Measurements from ENCODE around the gene DCLK2. TPM values are rescaled to one million over a fixed set of nuclear protein-coding genes. Genes with fewer than 3 reads are reported as not detected.

DCLK2 gene
- total RNA-seq, 2 experiments from 2014 or later = not detected

GRCh38 chr4:150206265-150206664, 128.0 kb downstream of the DCLK2 start:
- Mint-ChIP-seq H3K27me3 (ENCODE audit: low read depth) (peaks cover 4% of the 10 kb centered on the region), H3K9me3 (ENCODE audit: insufficient read depth) (no peaks in the 10 kb centered on the region), H3K36me3 (ENCODE audit: low read depth) (no peaks in the 10 kb centered on the region), H3K4me1 (ENCODE audit: low read depth) (no peaks in the 10 kb centered on the region), H3K27ac (no peak overlapping the region), H3K4me3 (no peak overlapping the region)
- ATAC-seq = no peak
- DNase-seq = no peak
- POLR2A ChIA-PET = no interaction called here
- CTCF ChIA-PET = no interaction called here

- ATAC-seq (no peak), DNase-seq (no peak)
- Mint-ChIP-seq H3K27me3 (ENCODE audit: low read depth) (peaks cover 4% of the 10 kb centered on the region), H3K36me3 (ENCODE audit: low read depth) (no peaks in the 10 kb centered on the region), H3K27ac (no peak overlapping the region), H3K4me1 (ENCODE audit: low read depth) (no peaks in the 10 kb centered on the region), H3K9me3 (ENCODE audit: insufficient read depth) (no peaks in the 10 kb centered on the region), H3K4me3 (no peak overlapping the region)
- ChIA-PET CTCF (no interaction called here), POLR2A (no interaction called here)
Measured at GRCh38 chr4:150206954-150207353, 128.7 kb downstream of the DCLK2 start.

GRCh38 chr4:150207871-150208270, 129.6 kb downstream of the DCLK2 start:
- peaks cover 8% of the 10 kb centered on the region for H3K27me3 Mint-ChIP-seq (ENCODE audit: low read depth)
- no peaks in the 10 kb centered on the region for H3K4me1 Mint-ChIP-seq (ENCODE audit: low read depth)
- H3K4me3 Mint-ChIP-seq = no peak overlapping the region
- no peak for ATAC-seq
- CTCF ChIA-PET = no interaction called here
- H3K27ac Mint-ChIP-seq = no peak overlapping the region
- no peaks in the 10 kb centered on the region for H3K36me3 Mint-ChIP-seq (ENCODE audit: low read depth)
- no peak for DNase-seq
- H3K9me3 Mint-ChIP-seq (ENCODE audit: insufficient read depth) = no peaks in the 10 kb centered on the region
- POLR2A ChIA-PET = no interaction called here

GRCh38 chr4:150209140-150209829, 131.0 kb downstream of the DCLK2 start:
- peaks cover 9% of the 10 kb centered on the region for H3K27me3 Mint-ChIP-seq (ENCODE audit: low read depth)
- no peaks in the 10 kb centered on the region for H3K4me1 Mint-ChIP-seq (ENCODE audit: low read depth)
- DNase-seq (peak; percentile 22), ATAC-seq (no peak)
- ChIA-PET CTCF (interaction anchor here (1.4 kb wide), 1 partner anchor 198 kb away, joined by 7 read pairs; no protein-coding TSS in a partner anchor), POLR2A (no interaction called here)
- no peak overlapping the region for H3K4me3 Mint-ChIP-seq
- H3K9me3 Mint-ChIP-seq (ENCODE audit: insufficient read depth) = no peaks in the 10 kb centered on the region
- no peaks in the 10 kb centered on the region for H3K36me3 Mint-ChIP-seq (ENCODE audit: low read depth)
- no peak overlapping the region for H3K27ac Mint-ChIP-seq

- no peak for ATAC-seq
- Mint-ChIP-seq H3K36me3 (ENCODE audit: low read depth) (no peaks in the 10 kb centered on the region), H3K9me3 (ENCODE audit: insufficient read depth) (no peaks in the 10 kb centered on the region), H3K27me3 (ENCODE audit: low read depth) (peaks cover 9% of the 10 kb centered on the region), H3K27ac (no peak overlapping the region), H3K4me3 (no peak overlapping the region), H3K4me1 (ENCODE audit: low read depth) (no peaks in the 10 kb centered on the region)
- ChIA-PET CTCF (no interaction called here), POLR2A (no interaction called here)
- no peak for DNase-seq
Measured at GRCh38 chr4:150211016-150211415, 132.8 kb downstream of the DCLK2 start.

GRCh38 chr4:150211799-150212445, 133.7 kb downstream of the DCLK2 start:
- CTCF ChIA-PET = no interaction called here

GRCh38 chr4:150212485-150212884, 134.2 kb downstream of the DCLK2 start:
- H3K4me1 Mint-ChIP-seq (ENCODE audit: low read depth) = no peaks in the 10 kb centered on the region
- no peak for ATAC-seq
- H3K4me3 Mint-ChIP-seq = no peak overlapping the region
- H3K27me3 Mint-ChIP-seq (ENCODE audit: low read depth) = peaks cover 9% of the 10 kb centered on the region
- ChIA-PET POLR2A (no interaction called here), CTCF (no interaction called here)
- no peak for DNase-seq
- no peak overlapping the region for H3K27ac Mint-ChIP-seq
- no peaks in the 10 kb centered on the region for H3K36me3 Mint-ChIP-seq (ENCODE audit: low read depth)
- H3K9me3 Mint-ChIP-seq (ENCODE audit: insufficient read depth) = no peaks in the 10 kb centered on the region

More at GRCh38 chr4:150211799-150212445, 133.7 kb downstream of the DCLK2 start:
- DNase-seq (no peak), ATAC-seq (no peak)
- peaks cover 9% of the 10 kb centered on the region for H3K27me3 Mint-ChIP-seq (ENCODE audit: low read depth)
- H3K27ac Mint-ChIP-seq = no peak overlapping the region
- no peak overlapping the region for H3K4me3 Mint-ChIP-seq
- H3K4me1 Mint-ChIP-seq (ENCODE audit: low read depth) = no peaks in the 10 kb centered on the region
- H3K9me3 Mint-ChIP-seq (ENCODE audit: insufficient read depth) = no peaks in the 10 kb centered on the region
- POLR2A ChIA-PET = no interaction called here
- no peaks in the 10 kb centered on the region for H3K36me3 Mint-ChIP-seq (ENCODE audit: low read depth)

GRCh38 chr4:150212927-150213326, 134.7 kb downstream of the DCLK2 start:
- ChIA-PET POLR2A (no interaction called here), CTCF (no interaction called here)
- no peaks in the 10 kb centered on the region for H3K36me3 Mint-ChIP-seq (ENCODE audit: low read depth)
- DNase-seq (no peak), ATAC-seq (no peak)
- no peaks in the 10 kb centered on the region for H3K9me3 Mint-ChIP-seq (ENCODE audit: insufficient read depth)
- no peak overlapping the region for H3K27ac Mint-ChIP-seq
- no peaks in the 10 kb centered on the region for H3K4me1 Mint-ChIP-seq (ENCODE audit: low read depth)
- peaks cover 9% of the 10 kb centered on the region for H3K27me3 Mint-ChIP-seq (ENCODE audit: low read depth)
- no peak overlapping the region for H3K4me3 Mint-ChIP-seq

GRCh38 chr4:150215601-150216000, 137.4 kb downstream of the DCLK2 start:
- Mint-ChIP-seq H3K27ac (no peak overlapping the region), H3K4me3 (no peak overlapping the region), H3K4me1 (ENCODE audit: low read depth) (no peaks in the 10 kb centered on the region), H3K9me3 (ENCODE audit: insufficient read depth) (no peaks in the 10 kb centered on the region), H3K27me3 (ENCODE audit: low read depth) (peaks cover 9% of the 10 kb centered on the region), H3K36me3 (ENCODE audit: low read depth) (no peaks in the 10 kb centered on the region)
- no peak for DNase-seq
- CTCF ChIA-PET = no interaction called here
- no peak for ATAC-seq
- POLR2A ChIA-PET = no interaction called here

GRCh38 chr4:150216726-150217125, 138.5 kb downstream of the DCLK2 start:
- Mint-ChIP-seq H3K27ac (no peak overlapping the region), H3K36me3 (ENCODE audit: low read depth) (no peaks in the 10 kb centered on the region), H3K9me3 (ENCODE audit: insufficient read depth) (no peaks in the 10 kb centered on the region), H3K27me3 (ENCODE audit: low read depth) (peaks cover 9% of the 10 kb centered on the region), H3K4me3 (no peak overlapping the region), H3K4me1 (ENCODE audit: low read depth) (no peaks in the 10 kb centered on the region)
- ATAC-seq = no peak
- POLR2A ChIA-PET = no interaction called here
- CTCF ChIA-PET = no interaction called here
- no peak for DNase-seq

- Mint-ChIP-seq H3K27me3 (ENCODE audit: low read depth) (peaks cover 9% of the 10 kb centered on the region), H3K9me3 (ENCODE audit: insufficient read depth) (no peaks in the 10 kb centered on the region), H3K4me1 (ENCODE audit: low read depth) (no peaks in the 10 kb centered on the region), H3K27ac (no peak overlapping the region), H3K36me3 (ENCODE audit: low read depth) (no peaks in the 10 kb centered on the region), H3K4me3 (no peak overlapping the region)
- DNase-seq (no peak), ATAC-seq (no peak)
- POLR2A ChIA-PET = no interaction called here
- CTCF ChIA-PET = interaction anchor here (1.2 kb wide), 1 partner anchor 26 kb away, joined by 3 read pairs; no protein-coding TSS in a partner anchor
Measured at GRCh38 chr4:150217192-150217591, 138.9 kb downstream of the DCLK2 start.

- no peak overlapping the region for H3K27ac Mint-ChIP-seq
- ChIA-PET CTCF (interaction anchor here (1.2 kb wide), 1 partner anchor 26 kb away, joined by 3 read pairs; no protein-coding TSS in a partner anchor), POLR2A (no interaction called here)
- no peaks in the 10 kb centered on the region for H3K9me3 Mint-ChIP-seq (ENCODE audit: insufficient read depth)
- H3K4me3 Mint-ChIP-seq = no peak overlapping the region
- H3K4me1 Mint-ChIP-seq (ENCODE audit: low read depth) = no peaks in the 10 kb centered on the region
- no peaks in the 10 kb centered on the region for H3K36me3 Mint-ChIP-seq (ENCODE audit: low read depth)
- no peak for ATAC-seq
- peaks cover 6% of the 10 kb centered on the region for H3K27me3 Mint-ChIP-seq (ENCODE audit: low read depth)
- DNase-seq = no peak
Measured at GRCh38 chr4:150217808-150218207, 139.6 kb downstream of the DCLK2 start.
